ENCODE data around the gene MAML2.

MAML2 gene

DNA sequence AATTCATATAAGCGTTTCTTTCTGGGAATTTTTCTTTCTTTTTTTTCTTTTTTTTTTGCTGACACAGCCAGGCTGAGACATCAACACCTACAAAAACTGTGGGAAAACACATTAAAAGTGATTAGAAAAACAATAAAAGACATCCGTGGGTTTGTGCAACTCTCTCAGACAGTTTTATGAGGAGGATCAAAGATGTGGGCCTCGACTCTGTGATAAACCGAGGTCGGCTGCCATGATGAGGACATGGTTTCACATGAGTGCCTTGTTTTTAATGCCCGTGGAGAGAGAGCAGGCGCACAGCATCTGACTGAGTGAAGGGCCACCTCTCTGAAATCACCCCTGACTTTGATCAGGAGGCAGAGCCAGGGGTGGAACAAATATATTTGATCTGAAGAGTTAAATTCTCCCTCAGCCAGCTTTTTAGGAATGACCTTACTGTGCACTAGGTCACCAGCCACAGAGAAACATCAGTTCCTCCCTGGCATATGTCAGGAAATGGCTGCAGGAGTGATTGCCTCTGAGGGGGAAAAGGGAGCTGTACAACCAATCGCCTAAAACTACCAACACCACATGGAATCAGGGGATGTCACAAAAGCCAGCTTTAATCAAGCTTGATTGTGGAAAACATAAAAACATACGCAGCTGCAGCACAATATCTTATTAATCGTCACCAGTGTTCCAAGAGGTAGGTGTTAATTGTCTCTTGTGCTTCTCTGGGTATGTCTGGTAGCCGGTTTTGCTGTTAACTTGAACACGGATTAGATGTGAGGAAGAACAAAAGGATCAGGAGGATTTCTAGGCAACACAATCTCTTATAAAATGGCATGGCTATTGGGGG is 164.7 kb downstream of the MAML2 start:
- DNase-seq, result no peak

DNA sequence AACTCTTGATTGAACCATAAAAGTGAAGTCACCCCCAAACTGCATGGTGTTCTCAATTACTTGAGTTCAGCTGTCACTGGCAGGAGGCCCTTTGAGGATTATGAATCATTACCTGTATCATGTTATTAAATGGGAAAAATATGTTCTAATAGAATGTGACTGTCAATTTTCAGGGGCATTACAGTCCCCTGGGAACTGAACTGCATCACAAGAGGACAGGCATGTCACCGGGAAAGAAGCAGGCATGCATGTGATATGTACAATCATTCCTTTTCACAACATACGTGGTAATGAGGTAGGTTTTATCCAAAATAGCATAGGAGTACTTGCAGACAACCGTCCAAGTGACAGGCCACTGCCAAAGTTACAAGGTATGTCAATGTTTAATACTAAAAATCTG is 165.8 kb downstream of the MAML2 start:
- no peak for DNase-seq

DNA sequence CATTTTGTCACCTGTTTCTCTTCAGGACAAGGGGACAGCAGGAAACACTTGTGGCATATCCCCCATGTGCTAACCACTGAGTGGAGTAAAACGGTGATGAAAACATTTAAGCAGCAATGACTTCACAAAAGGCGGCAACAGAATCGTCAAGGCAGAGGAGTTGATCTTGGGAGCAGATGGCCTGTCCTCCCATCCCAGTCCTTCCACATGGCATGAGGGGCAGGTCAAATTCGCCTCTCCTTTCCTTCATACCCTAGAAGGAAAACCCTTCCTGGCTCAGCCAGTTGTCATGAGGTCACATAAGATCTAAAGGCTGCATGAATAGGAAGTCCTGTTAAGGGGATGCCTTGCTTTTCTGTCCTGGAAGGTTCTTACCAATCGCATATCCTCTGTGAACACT is 169.1 kb downstream of the MAML2 start:
- DNase-seq, result no peak

DNA sequence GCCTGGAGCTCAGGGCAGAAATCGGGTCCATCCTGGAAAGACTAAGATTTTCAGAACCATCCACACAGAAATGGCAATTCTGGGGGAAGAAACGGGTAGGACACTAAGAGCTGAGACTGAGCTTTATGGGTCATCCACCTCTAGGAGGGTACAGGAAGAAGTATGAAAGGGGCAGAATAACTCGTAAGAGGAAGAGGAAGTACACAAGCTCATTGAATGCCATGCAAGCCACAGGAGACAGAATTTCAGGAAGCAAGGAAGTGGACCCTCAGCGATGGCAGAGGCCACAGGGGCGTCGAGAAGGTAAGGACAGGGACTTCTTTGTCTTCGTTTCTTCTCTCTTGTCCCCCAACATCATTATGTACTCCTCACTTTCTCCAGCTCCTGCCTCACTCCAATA is 169.6 kb downstream of the MAML2 start:
- no peak for DNase-seq

DNA sequence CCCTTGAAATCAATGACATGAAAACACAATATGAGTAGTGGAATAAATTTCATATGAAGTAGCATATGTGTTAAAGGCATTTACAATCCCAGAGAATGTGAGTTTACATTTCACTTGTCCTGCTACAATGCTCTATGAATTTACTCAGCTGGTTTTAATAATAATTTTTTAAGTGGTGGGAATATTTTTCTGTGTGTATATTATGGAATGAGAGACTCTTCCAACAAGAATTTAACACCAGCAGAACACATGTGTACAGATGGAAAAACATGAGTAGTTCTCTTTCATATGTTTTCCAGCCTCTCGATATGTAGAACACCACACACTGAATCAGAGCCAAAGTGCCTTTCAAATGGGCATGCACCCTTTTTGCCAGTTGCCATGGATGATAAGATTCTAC is 170.4 kb downstream of the MAML2 start:
- DNase-seq, result no peak

DNA sequence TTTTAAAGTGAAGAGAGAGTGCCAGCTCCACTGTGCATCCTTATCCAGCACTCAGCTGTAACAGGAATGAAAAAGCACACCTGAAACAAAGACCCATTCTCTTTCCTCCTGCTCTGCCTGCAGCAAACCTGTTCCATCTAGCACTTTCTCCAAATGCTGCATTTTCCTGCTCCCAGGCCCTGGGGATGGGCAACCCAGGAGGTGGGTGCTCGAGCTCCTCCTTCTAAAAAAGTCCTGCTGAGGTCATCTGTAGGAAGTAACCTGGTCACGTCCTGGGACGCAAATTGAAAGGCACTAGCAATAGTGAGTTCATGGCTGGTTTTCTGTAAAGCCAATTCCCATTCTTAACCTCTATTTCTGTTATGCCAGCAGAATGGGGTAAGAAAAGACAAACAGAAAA is 173.7 kb downstream of the MAML2 start:
- DNase-seq, result no peak

DNA sequence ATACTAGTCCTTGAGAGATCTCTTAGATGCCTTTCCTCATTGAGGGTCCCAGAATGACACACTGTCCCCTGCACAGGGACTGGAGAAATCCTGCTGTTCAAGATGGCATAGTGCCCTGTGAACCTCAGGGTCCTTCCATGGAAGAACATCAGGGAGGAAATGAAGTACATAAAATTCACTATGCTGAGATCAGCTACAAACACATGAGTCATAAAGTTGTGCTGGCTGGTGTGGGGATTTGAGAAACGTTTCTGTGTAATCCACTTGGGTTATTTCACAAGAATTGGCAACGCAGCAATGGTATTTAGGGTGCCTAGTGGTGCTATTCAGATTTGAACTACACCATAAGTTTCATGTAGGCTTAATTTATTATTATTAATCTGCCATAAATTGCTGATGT is 174.4 kb downstream of the MAML2 start:
- no peak for DNase-seq

DNA sequence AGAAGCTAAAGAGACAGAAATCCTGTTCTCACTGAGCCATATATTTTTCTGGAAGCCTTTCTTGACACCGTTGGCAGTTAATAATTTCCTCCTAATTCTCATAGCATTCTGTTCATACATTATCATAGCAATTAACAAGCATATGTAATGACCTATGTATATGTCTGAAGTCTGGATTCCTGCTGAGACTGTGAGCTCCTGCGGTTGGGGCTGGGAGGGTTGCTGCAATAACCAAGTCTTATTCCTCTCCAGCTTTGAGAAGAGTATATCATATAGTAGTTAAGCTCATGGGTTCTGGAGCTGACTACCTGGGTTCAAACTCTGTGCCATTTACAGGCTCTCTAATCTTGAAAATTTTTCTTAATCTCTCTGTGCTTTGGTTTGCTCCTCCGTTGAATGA is 175.2 kb downstream of the MAML2 start:
- no peak for DNase-seq

DNA sequence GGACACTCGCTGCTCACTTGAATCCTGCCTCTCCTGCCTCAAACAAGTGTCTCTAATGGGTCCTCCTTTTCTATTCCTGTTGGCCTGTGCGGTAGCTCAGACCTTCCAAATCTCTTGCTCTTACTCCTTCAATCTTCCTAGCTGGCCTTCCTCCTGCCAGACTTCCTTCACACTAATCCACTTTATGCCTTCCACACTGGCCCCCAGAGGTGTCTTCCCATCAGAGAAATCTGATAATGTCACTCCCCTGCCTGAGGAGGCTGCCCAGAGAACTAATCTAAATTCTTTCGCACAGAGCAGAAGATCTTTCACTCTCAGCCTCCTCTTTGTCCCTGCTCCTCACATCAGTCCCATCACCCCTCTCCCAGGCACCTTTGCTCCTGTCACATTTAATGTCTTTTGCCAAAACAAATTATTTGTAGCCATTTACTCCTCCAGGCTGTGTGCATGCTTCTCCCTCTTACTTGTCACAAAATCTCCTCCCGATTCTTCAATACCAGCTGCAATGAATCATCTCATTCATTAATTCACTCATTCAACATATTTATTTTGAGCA is 175.7 kb downstream of the MAML2 start:
- DNase-seq, result no peak

DNA sequence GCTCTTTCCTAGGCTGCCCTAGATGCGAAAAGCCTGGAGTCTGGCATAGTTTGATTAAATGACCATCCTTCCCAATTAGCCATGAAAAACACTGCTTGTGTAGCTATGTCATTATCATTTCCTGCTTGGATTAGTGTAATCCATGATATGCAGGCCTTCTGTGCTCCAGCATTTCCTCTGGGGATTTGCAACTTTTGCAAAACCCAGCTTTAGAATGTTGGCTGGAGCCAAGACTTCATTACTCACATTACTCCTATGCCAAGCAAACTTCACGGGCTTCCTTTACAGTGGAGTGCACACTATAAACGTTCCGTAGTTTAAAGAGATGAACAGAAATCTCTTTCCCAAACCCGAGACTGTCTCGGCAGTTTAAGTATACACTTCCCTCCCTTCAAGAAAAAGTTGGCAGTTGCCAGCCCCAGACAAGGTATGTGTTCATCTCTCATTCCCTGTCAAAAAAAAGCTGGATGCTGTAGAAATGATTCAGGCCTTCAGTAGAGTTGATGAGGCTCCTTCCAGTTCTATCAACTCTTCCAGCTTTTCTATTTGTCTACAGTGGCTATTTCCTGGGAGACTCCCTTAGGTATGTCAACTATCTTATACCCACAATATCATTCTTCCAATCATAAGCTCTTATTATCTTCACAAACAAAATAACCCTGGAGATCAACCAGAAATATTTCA is 180.0 kb downstream of the MAML2 start:
- DNase-seq, result no peak

DNA sequence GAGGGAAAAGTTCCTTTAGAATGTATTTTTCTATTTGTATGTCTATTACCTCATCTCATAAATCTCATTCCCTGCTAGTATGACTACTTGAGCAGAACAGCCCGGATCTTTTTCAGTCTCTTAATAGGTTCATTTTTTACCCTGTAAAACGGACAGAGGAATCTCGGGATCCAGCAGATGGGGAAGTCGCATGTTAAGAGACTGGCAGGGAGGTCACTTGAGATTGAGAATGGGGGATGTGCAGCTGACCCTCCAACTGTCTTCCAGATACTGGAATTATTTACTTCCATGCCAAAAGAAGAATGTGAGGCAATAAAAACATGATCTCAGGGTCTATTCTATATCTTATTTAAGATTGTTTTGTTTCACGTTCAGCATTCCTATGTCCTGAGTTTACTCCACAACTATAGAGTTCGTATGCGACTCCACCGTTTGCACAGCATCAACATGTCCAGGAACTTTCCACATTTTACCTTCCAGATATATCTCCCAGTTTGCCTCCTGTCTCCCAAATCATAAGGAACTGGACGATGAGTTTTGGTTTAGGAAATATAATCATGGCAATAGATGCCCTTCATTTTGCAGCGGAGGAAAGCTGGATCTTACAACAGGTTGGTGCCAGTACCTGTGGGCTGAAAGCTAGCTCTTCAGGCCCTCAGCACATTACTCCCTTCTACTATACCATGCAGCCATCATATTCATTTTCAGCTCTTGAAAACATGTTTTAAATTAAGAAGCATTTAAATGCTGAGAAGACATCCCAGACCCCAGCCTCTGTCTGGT is 181.5 kb downstream of the MAML2 start:
- DNase-seq, result no peak

DNA sequence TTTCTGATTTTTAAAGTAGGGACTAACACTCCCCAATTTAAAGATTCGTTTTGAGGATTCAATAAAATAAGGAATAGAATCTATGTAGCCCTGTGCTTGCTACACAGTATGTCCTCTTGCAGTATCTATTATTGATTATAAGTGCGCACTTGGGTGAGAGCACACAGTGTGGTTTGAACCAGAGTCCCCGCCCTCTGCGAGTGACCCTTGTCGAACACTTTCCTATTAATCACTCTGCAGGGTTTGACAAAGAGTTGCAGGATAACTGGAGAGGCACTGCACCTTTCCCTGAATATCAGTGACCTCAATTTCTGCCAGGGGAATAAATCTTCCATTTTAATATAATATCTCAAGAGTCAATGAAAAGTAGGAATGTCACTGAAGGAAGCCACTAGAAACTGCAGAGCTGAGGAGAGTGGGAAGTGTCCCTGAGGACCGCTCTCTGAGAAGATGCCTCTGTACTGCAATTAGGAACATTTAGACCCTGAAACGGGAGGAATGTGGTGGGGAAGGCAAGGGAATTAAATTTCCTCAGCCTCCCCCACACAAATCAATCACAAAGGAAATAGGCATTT is 182.2 kb downstream of the MAML2 start:
- no peak for DNase-seq

DNA sequence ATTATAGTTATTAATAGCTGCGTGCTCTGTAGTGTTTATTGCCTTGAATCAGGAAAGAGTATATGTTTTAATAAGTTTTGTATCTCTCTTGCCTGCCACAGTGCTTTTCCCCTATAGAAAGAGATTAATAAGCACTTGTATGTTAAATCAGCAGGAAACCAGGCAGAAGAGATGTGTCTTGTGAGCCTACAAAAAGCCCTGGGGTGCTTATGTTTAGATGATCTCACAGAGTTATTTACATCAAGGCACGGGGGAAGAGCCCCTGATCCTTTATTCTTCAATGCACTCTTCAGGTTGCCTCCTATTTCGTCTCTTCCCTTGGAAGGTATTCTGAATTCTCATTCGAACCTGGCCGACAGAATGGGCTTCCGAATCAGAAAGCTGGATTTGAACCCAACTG is 183.0 kb downstream of the MAML2 start:
- no peak for DNase-seq

DNA sequence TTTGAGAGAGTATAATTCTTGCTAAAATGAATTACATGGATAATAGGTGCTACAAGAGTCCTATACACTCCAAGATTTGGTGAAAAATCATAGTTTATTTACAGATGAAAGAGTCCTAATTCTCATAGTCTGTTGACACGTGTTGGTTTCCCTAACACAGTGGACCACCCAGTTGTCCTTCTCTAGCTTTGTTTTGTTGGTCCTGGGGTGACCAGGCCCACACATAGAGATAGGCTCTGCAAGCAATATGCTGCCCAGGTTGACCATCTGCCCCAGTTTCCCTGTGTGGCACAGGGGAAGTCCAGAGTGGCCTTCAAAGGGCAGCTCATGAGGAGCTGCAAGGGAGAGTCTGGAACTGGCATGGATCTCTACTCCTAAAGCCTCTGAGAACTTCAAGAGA is 184.9 kb downstream of the MAML2 start:
- no peak for DNase-seq

DNA sequence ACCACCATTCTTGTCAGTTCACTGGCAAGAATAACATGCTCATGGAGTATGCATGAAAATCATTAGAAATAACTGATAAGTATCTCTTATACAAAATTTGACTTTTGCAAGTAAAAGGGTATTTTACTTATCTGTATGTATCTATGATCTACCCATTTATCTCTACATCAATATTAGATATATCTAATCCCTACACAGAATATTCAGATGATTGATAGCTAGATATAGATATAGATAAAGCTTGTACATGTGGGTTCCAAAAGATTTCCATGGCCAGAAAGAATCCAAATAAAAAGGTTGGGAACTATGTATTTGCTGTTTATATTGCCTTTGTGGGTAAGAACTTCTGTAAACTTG is 185.5 kb downstream of the MAML2 start:
- DNase-seq, result no peak

DNA sequence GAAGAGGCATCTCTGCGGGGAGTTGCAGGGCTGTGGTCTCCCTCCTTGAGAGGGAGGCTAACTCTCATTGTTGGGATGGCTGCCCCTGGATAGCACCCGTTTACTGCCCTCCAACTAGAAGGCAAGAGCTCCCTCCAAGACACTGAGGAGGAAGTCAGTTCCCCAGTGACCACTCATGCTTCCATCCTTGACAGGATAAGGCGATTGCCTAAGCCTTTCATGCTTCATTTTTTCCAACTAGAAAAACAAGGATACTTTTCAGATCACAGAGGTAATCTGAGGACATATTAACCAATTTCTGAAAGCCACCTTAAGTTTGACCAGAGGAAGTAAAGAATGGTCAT is 186.6 kb downstream of the MAML2 start:
- DNase-seq, result no peak

DNA sequence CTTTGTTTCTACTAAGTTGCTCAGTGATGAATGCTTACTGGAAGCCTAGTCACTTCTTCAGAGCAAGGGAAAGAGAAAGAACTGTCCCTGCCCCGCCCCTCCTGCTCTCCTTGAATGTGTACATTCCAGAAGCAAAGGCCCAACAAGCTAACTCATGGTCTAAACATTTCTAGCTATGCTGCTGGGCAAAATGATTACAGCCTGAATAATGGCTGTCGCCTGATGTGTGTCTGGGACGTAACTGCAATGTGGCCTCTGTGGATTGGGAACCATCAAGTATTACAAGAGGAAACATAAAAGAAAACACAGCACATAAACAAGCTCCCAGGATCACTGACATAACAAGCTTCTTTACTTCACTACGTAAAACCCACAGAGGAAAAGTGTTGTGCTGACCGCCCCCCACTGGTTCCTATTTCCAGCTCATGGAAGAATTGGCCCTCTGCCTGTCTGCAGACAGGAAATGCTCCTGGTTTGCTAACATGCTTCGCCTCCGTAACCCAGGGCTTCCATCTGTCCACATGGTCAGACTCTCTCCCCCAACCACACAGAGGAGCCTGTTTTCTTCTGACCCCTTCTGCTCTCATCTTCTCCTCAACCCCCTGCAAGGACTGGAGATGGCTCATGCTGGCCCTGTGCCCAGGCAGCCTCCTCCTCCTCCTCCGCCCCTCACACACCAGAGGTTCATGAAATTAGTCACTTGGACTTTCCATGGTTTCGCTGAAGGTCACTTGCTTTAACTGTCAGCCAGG is 187.2 kb downstream of the MAML2 start:
- DNase-seq, result peak; percentile 78 to 84

DNA sequence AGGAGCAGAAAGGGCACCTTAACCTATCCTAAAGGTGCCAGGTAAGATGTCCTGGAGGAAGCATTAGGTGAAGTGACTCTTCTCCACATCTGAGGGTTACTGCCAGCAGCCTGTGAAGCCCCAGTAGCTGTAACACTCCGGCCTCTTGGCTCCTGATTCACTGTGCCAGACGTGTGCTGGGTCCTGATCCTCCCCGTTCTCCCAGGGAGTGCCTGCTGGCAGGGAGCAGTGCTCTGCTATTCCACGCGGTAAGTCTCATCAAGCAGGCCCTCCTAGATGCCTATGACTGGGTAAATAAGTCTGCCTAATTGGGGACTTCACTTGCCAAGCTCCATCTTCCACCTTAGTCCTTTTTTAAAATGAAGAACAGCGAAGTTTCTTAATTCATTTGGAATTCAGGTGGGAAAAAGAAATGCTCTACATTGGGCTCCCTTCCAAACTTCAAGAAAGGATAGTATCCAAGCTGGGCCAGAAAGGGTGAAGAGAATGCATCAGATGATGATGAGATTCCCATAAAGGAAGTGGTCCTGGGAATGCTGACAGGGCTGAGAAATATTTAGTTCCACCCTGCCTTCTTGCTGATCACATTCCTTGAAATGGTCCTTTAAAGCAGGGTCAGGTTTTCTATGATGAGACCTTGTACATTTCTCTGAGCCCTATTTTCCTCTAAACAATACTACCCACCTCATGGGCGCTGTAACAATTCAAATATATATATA is 188.0 kb downstream of the MAML2 start:
- DNase-seq, result no peak

DNA sequence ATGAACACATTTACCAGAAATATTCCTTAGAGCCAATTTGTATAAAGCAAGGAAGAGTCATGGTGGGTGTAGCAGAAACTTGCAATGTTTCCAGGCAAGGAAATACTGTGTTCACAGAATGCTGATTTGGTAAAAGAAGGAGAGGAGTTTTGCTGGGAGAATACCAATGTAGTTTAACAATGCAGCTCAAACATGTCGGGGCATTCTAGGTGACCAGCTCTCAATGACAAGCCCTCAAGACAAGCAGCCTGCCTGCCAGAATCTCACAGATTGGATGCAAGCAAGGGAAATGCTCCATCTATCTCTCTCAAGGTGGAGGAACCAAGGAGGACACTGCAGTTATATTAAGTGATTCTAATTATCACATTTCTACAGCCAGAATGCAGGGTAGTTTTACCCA is 190.4 kb downstream of the MAML2 start:
- no peak for DNase-seq

DNA sequence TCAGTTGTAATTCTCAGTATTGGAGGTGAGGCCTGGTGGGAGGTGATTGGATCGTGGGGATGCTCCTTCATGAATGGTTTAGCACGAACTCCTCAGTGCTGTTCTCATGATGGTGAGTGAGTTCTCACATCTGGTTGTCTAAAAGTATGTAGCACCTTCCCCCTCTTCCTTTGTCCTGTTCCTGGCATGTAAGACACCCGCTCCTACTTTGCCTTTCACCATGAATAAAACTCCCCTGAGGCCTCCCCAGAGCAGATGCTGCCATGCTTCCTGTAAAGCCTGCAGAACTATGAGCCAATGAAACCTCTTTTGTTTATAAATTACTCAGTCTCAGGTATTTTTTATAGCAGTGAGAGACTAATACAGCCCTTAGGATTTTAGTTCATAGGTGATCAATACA is 191.5 kb downstream of the MAML2 start:
- no peak for DNase-seq

DNA sequence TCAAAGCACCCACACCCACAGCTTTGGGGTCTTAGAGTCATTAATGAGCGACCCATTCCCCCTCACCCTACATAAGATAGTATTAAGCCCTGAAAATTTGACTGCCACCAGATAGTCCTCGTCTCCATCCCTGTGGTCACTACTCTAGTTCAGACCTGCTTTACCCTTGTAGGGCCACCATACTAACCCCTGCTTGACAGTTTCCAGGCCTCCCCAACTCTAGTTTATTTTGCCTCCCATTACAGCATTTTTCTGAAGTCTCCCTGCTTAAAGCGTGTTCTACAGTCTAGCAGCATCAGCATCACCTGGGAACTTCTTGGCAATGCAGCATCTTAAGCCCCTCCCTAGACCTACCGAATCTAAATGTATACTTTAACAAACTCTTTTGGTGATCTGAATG is 192.4 kb downstream of the MAML2 start:
- DNase-seq, result no peak
